Gastroesophageal sphincter (tissue), 3 donors: ENCODE measurements around the gene C11orf58.

Source experiments
- CTCF ChIP-seq, 4 experiments: fragments of 200-600 bp in 2 of 4; fragments of 450-650 bp in 2 of 4; sonication (generic) in 1 of 4; IDR thresholded peaks; one replicate each; pipeline ENCODE4 v1.5.1; 2017 to 2019; ENCODE audit warnings: antibody characterized with exemption in 4 of 4, mild to moderate bottlenecking in 2 of 4, moderate library complexity in 2 of 4
- EP300 ChIP-seq: sonication (generic); formaldehyde crosslinking; IDR thresholded peaks from one replicate; pipeline ENCODE4 v1.6.1; 2017; ENCODE audit warnings: antibody characterized with exemption, mild to moderate bottlenecking
- POLR2A ChIP-seq, 2 donors: fragments of 450-650 bp; IDR thresholded peaks; one replicate each; pipeline ENCODE4 v1.6.1; 2017; ENCODE audit warnings: antibody characterized with exemption in 2 of 2, mild to moderate bottlenecking in 2 of 2, moderate library complexity in 1 of 2
- POLR2AphosphoS5 ChIP-seq: sonication (generic); formaldehyde crosslinking; IDR thresholded peaks from one replicate; pipeline ENCODE4 v1.6.1; 2017; ENCODE audit warnings: antibody characterized with exemption

GRCh38 chr11:16749666-16750065 lies 11.2 kb downstream of the C11orf58 start:
- TF ChIP-seq POLR2A (IDR thresholded peaks at IDR 0.05) (no peak), CTCF (IDR thresholded peaks at IDR 0.05) (no peak), EP300 (no peak), POLR2AphosphoS5 (no peak)
